Measurements from ENCODE around the gene KPNA6. TPM values are rescaled to one million over a fixed set of nuclear protein-coding genes. Genes with fewer than 3 reads are reported as not detected.
"Not testable (repeated sequence)": the region's sequence is repeated elsewhere in the genome, so short reads cannot be mapped to it uniquely, and the experiment has no call there.

Gene KPNA6
- total RNA-seq, 6 experiments from 2014 or later = 116 to 132 (median 122) TPM

- H3K9me3 Mint-ChIP-seq = no peaks in the 10 kb centered on the region
- 0 out of 2 replicates have a peak, but pooled peaks cover 3% of the 10 kb centered on the region for H3K27me3 Mint-ChIP-seq (ENCODE audit: insufficient read depth)
- H3K4me1 Mint-ChIP-seq (ENCODE audit: low read depth) = peaks cover 27% of the 10 kb centered on the region
- DNase-seq = no peak
- no peak for TF ChIP-seq CTCF (IDR thresholded peaks at IDR 0.05)
- no peak overlapping the region for H3K4me3 Mint-ChIP-seq
- peaks cover 5% of the 10 kb centered on the region; the same call in 1 of the 2 replicates for H3K36me3 Mint-ChIP-seq (ENCODE audit: low read depth)
- H3K27ac Mint-ChIP-seq = no peak overlapping the region
Observed at GRCh38 chr1:32125313-32125712, 17.5 kb downstream of the KPNA6 start.

- no peak for DNase-seq
- H3K9me3 Mint-ChIP-seq = no peaks in the 10 kb centered on the region
- no peak for TF ChIP-seq CTCF (IDR thresholded peaks at IDR 0.05)
- H3K27me3 Mint-ChIP-seq (ENCODE audit: insufficient read depth) = 0 out of 2 replicates have a peak, but pooled peaks cover 3% of the 10 kb centered on the region
- no peaks in the 10 kb centered on the region for H3K36me3 Mint-ChIP-seq (ENCODE audit: low read depth)
- H3K27ac Mint-ChIP-seq = 0 out of 2 replicates have a peak overlapping the region, but pooled peaks have one; percentile 2
- H3K4me1 Mint-ChIP-seq (ENCODE audit: low read depth) = peaks cover 16% of the 10 kb centered on the region
- no peak overlapping the region for H3K4me3 Mint-ChIP-seq
Observed at GRCh38 chr1:32126770-32127169, 18.9 kb downstream of the KPNA6 start.

- 0 out of 2 replicates have a peak overlapping the region, but pooled peaks have one; percentile 2 for H3K27ac Mint-ChIP-seq
- no peak for DNase-seq
- no peaks in the 10 kb centered on the region for H3K36me3 Mint-ChIP-seq (ENCODE audit: low read depth)
- no peak overlapping the region for H3K4me3 Mint-ChIP-seq
- H3K9me3 Mint-ChIP-seq = no peaks in the 10 kb centered on the region
- TF ChIP-seq CTCF (IDR thresholded peaks at IDR 0.05) = peak; percentile 38; the same call in 1 of the 2 replicates
- H3K27me3 Mint-ChIP-seq (ENCODE audit: insufficient read depth) = 0 out of 2 replicates have a peak, but pooled peaks cover 3% of the 10 kb centered on the region
- peaks cover 11% of the 10 kb centered on the region; the same call in 1 of the 2 replicates for H3K4me1 Mint-ChIP-seq (ENCODE audit: low read depth)
Observed at GRCh38 chr1:32127409-32128198, 19.7 kb downstream of the KPNA6 start.

- Mint-ChIP-seq H3K9me3 (no peaks in the 10 kb centered on the region), H3K4me1 (ENCODE audit: low read depth) (peaks cover 12% of the 10 kb centered on the region), H3K4me3 (no peak overlapping the region), H3K27me3 (ENCODE audit: insufficient read depth) (0 out of 2 replicates have a peak, but pooled peaks cover 3% of the 10 kb centered on the region), H3K36me3 (ENCODE audit: low read depth) (no peaks in the 10 kb centered on the region), H3K27ac (no peak overlapping the region)
- no peak for DNase-seq
- no peak for TF ChIP-seq CTCF (IDR thresholded peaks at IDR 0.05)
Observed at GRCh38 chr1:32128479-32128878, 20.6 kb downstream of the KPNA6 start.

GRCh38 chr1:32128964-32129363 lies 21.1 kb downstream of the KPNA6 start:
- no peak overlapping the region for H3K27ac Mint-ChIP-seq
- H3K4me3 Mint-ChIP-seq = no peak overlapping the region
- no peak for DNase-seq
- H3K9me3 Mint-ChIP-seq = no peaks in the 10 kb centered on the region
- H3K27me3 Mint-ChIP-seq (ENCODE audit: insufficient read depth) = 0 out of 2 replicates have a peak, but pooled peaks cover 3% of the 10 kb centered on the region
- TF ChIP-seq CTCF (IDR thresholded peaks at IDR 0.05) = no peak
- peaks cover 16% of the 10 kb centered on the region for H3K4me1 Mint-ChIP-seq (ENCODE audit: low read depth)
- no peaks in the 10 kb centered on the region for H3K36me3 Mint-ChIP-seq (ENCODE audit: low read depth)

- H3K27ac Mint-ChIP-seq = peak overlapping the region; percentile 83
- not testable (repeated sequence) for DNase-seq; H3K9me3 Mint-ChIP-seq; H3K27me3 Mint-ChIP-seq (ENCODE audit: insufficient read depth); H3K4me3 Mint-ChIP-seq; H3K36me3 Mint-ChIP-seq (ENCODE audit: low read depth)
- peaks cover 32% of the 10 kb centered on the region for H3K4me1 Mint-ChIP-seq (ENCODE audit: low read depth)
Observed at GRCh38 chr1:32133950-32134280, 26.1 kb downstream of the KPNA6 start.

Measured in HFFc6 (cell line).